HUDEP-2 (cell line): ENCODE results near the gene MEAF6.

ENCODE experiments used
- DNase-seq, 76 experiments: peaks; one replicate each; lab custom pipeline; 2025; ENCODE audit not compliant: unreplicated experiment in 76 of 76; lab: John Stamatoyannopoulos, UW

MEAF6 gene

GRCh38 chr1:37474697-37475379 lies 39.7 kb downstream of the MEAF6 start:
- peak in 4 of 76 experiments; percentile 10 to 44 (median 24) for DNase-seq

- DNase-seq = peak in 69 of 76 experiments; percentile 24 to 85 (median 71)
These were observed 40.4 kb downstream of the MEAF6 start, which contains the start of gene ZC3H12A for GRCh38 chr1:37474046-37474696. Gene ZC3H12A (plus strand): TSS chr1:37474580. CDS start chr1:37475497, 917 bp downstream.

GRCh38 chr1:37473431-37474045 lies 41.0 kb downstream of the MEAF6 start:
- DNase-seq = peak in 11 of 76 experiments; percentile 5 to 55 (median 13)

- DNase-seq = no peak
These were observed 41.6 kb downstream of the MEAF6 start for GRCh38 chr1:37472994-37473393.

- no peak for DNase-seq
These were observed 42.3 kb downstream of the MEAF6 start for GRCh38 chr1:37472281-37472680.

GRCh38 chr1:37471345-37472231 lies 43.0 kb downstream of the MEAF6 start:
- no peak for DNase-seq

GRCh38 chr1:37469386-37469785 lies 45.2 kb downstream of the MEAF6 start:
- no peak for DNase-seq

- no peak for DNase-seq
These were observed 46.5 kb downstream of the MEAF6 start for GRCh38 chr1:37468037-37468436.

- DNase-seq = no peak
These were observed 48.7 kb downstream of the MEAF6 start for GRCh38 chr1:37465593-37466517.

- no peak for DNase-seq
These were observed 50.1 kb downstream of the MEAF6 start for GRCh38 chr1:37464443-37464842.

GRCh38 chr1:37461698-37462436 lies 52.7 kb downstream of the MEAF6 start:
- DNase-seq = no peak

GRCh38 chr1:37458551-37458950 lies 56.0 kb downstream of the MEAF6 start:
- DNase-seq = no peak

GRCh38 chr1:37456614-37457013 lies 58.0 kb downstream of the MEAF6 start:
- DNase-seq = no peak

GRCh38 chr1:37455516-37455915 lies 59.0 kb downstream of the MEAF6 start:
- no peak for DNase-seq

GRCh38 chr1:37453647-37454046 lies 60.9 kb downstream of the MEAF6 start:
- DNase-seq = no peak

GRCh38 chr1:37452416-37452815 lies 62.1 kb downstream of the MEAF6 start:
- no peak for DNase-seq

GRCh38 chr1:37449936-37450335 lies 64.6 kb downstream of the MEAF6 start:
- DNase-seq = peak in 1 of 76 experiments; percentile 3

- no peak for DNase-seq
These were observed 65.7 kb downstream of the MEAF6 start for GRCh38 chr1:37448691-37449417.
